ENCODE data around the gene RIC8A. TPM values are rescaled to one million over a fixed set of nuclear protein-coding genes. Genes with fewer than 3 reads are reported as not detected.

The RIC8A gene
- total RNA-seq, 1 donor from 2014 or later, result 85.2 TPM

GRCh38 chr11:200224-201003 lies 7.1 kb upstream of the RIC8A start:
- no peak overlapping the region for H3K27ac Mint-ChIP-seq

GRCh38 chr11:201966-202365 lies 5.5 kb upstream of the RIC8A start:
- no peak overlapping the region for H3K4me3 Mint-ChIP-seq
- TF ChIP-seq, protein P1, sequence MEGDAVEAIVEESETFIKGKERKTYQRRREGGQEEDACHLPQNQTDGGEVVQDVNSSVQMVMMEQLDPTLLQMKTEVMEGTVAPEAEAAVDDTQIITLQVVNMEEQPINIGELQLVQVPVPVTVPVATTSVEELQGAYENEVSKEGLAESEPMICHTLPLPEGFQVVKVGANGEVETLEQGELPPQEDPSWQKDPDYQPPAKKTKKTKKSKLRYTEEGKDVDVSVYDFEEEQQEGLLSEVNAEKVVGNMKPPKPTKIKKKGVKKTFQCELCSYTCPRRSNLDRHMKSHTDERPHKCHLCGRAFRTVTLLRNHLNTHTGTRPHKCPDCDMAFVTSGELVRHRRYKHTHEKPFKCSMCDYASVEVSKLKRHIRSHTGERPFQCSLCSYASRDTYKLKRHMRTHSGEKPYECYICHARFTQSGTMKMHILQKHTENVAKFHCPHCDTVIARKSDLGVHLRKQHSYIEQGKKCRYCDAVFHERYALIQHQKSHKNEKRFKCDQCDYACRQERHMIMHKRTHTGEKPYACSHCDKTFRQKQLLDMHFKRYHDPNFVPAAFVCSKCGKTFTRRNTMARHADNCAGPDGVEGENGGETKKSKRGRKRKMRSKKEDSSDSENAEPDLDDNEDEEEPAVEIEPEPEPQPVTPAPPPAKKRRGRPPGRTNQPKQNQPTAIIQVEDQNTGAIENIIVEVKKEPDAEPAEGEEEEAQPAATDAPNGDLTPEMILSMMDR (IDR thresholded peaks at IDR 0.05; ENCODE audit: unreplicated experiment), result no peak
- peaks cover 6% of the 10 kb centered on the region for H3K36me3 Mint-ChIP-seq
- H3K27ac Mint-ChIP-seq, result peak overlapping the region; percentile 4
- peaks cover 10% of the 10 kb centered on the region for H3K4me1 Mint-ChIP-seq
- DNase-seq (ENCODE audit: low spot score in 2 of 2, unreplicated experiment in 2 of 2), result no peak
- no peaks in the 10 kb centered on the region for H3K9me3 Mint-ChIP-seq
- H3K27me3 Mint-ChIP-seq (ENCODE audit: low read depth), result no peaks in the 10 kb centered on the region

More at GRCh38 chr11:200224-201003, 7.1 kb upstream of the RIC8A start:
- H3K27me3 Mint-ChIP-seq (ENCODE audit: low read depth), result no peaks in the 10 kb centered on the region
- DNase-seq (ENCODE audit: low spot score in 2 of 2, unreplicated experiment in 2 of 2), result no peak
- no peaks in the 10 kb centered on the region for H3K9me3 Mint-ChIP-seq
- TF ChIP-seq, protein P1 (IDR thresholded peaks at IDR 0.05; ENCODE audit: unreplicated experiment), result no peak
- no peak overlapping the region for H3K4me3 Mint-ChIP-seq
- H3K4me1 Mint-ChIP-seq, result no peaks in the 10 kb centered on the region
- peaks cover 6% of the 10 kb centered on the region for H3K36me3 Mint-ChIP-seq

- Mint-ChIP-seq H3K36me3 (peaks cover 6% of the 10 kb centered on the region), H3K4me1 (peaks cover 10% of the 10 kb centered on the region), H3K9me3 (no peaks in the 10 kb centered on the region), H3K4me3 (no peak overlapping the region), H3K27ac (peak overlapping the region; percentile 4), H3K27me3 (ENCODE audit: low read depth) (no peaks in the 10 kb centered on the region)
- DNase-seq (ENCODE audit: low spot score in 2 of 2, unreplicated experiment in 2 of 2), result no peak
- TF ChIP-seq, protein P1 (IDR thresholded peaks at IDR 0.05; ENCODE audit: unreplicated experiment), result no peak
These were observed 5.0 kb upstream of the RIC8A start for GRCh38 chr11:202490-202889.

DNA sequence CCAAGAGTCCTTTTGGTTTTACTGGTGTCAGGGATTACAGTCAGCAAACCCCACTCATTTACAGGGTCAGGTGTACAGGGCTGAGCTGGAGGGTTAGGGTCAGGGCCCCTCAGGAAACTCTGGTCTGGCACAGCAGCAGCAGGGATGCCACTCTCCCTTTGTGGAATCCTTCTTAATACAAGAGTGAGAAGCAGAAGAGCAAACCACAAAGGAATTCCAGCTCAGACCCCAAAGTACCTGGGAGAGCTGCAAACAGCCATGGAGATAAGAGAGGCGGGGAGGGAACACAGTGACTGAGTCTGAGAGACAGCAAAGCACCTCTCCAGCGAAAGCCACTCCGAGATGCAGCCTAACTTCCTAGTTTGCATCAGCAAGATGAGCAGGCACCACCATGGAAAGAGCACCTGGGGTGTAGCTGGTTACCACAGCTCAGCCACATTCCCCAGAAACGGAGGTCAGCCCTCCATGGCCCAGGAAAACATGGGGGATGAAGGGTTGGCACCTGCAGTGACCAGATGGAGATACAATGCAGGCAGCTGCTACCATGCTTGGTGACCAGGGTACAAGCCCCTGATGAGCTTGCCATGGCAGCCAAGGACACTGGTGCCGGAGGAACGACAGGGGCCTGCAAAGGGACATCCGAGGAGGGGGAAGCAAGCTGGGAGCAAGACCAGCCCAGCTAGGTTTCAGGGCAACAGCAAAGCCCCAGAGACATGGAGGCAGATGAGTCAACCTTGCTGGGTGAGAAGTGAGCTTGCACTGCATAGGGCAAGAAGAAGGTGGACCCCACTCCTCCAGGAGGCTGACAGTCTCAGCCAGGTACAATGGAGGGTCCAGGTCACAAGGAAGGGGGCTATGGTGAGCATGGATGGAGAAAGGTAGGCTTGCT lies 4.2 kb upstream of the RIC8A start:
- peaks cover 11% of the 10 kb centered on the region for H3K4me1 Mint-ChIP-seq
- peaks cover 6% of the 10 kb centered on the region for H3K36me3 Mint-ChIP-seq
- H3K27ac Mint-ChIP-seq, result no peak overlapping the region
- no peak overlapping the region for H3K4me3 Mint-ChIP-seq
- H3K27me3 Mint-ChIP-seq (ENCODE audit: low read depth), result no peaks in the 10 kb centered on the region
- TF ChIP-seq, protein P1 (IDR thresholded peaks at IDR 0.05; ENCODE audit: unreplicated experiment), result no peak
- DNase-seq (ENCODE audit: low spot score in 2 of 2, unreplicated experiment in 2 of 2), result no peak
- H3K9me3 Mint-ChIP-seq, result no peaks in the 10 kb centered on the region

GRCh38 chr11:203945-204586 lies 3.4 kb upstream of the RIC8A start:
- DNase-seq (ENCODE audit: low spot score in 2 of 2, unreplicated experiment in 2 of 2), result peak in 1 of 2 experiments; percentile 36
- Mint-ChIP-seq H3K27me3 (ENCODE audit: low read depth) (no peaks in the 10 kb centered on the region), H3K27ac (no peak overlapping the region), H3K9me3 (no peaks in the 10 kb centered on the region), H3K4me1 (peaks cover 12% of the 10 kb centered on the region), H3K36me3 (peaks cover 6% of the 10 kb centered on the region), H3K4me3 (no peak overlapping the region)
- TF ChIP-seq, protein P1 (IDR thresholded peaks at IDR 0.05; ENCODE audit: unreplicated experiment), result no peak
